ENCODE measurements around the gene OSBPL5.

OSBPL5 gene

DNA sequence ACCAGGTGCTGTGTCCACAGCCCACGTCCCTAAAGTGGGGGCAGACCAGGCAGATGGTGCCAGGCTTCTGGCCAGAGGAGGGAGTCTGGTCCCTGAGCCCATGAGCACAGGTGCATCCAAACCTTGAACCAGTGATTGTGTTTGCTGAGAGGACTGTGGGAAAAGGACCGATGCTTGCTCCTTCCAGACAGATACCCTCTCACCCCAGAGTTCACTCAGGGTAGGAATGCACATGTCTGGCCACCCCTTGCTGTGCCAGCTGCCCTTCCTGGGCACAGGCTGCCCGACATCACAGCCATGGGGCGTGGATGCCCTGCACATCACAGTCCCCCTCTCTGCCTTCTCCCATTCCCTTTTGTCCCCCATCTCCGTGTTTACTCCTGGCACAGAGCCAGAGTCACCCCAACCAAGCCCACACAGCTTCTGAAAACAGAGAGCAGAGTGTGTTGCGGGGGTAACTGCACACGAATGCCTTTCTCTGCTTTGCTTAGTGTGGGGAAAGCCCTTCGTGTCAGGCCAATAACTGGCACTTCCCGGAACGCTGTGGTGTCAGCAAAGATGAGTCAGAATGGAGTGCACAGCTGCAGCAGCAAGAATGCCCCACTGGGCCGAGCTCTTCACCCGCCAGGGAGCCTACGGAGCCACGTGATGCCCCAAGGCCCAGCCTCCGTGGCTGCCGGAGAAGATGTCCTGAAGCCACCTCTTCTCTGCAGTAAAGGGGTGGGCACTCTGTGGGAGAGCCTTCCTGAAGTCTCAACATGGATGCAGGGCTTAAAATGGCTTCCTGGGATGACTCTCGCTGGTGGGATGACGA is 115.5 kb downstream of the OSBPL5 start:
- peak; percentile 92 for DNase-seq

DNA sequence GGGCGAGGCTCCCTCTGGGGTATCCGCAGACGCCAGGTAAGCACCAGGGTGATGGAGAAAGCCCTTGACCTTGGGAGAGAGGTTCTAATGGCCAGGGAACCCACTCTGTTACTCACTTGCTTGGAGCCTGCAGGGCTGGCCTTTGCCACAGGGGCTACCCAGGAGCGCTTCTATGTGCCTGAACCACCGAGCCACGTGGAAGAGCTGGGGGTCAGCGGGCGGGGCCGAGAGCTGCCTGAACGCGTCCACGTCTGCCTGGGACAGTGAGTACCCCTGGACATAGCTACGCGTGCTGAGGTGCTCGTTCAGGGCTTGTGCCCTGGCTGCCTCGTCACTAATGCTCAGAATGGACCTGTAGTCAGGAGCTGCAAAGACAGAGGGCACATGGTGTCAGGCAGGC is 117.5 kb downstream of the OSBPL5 start:
- no peak for DNase-seq

DNA sequence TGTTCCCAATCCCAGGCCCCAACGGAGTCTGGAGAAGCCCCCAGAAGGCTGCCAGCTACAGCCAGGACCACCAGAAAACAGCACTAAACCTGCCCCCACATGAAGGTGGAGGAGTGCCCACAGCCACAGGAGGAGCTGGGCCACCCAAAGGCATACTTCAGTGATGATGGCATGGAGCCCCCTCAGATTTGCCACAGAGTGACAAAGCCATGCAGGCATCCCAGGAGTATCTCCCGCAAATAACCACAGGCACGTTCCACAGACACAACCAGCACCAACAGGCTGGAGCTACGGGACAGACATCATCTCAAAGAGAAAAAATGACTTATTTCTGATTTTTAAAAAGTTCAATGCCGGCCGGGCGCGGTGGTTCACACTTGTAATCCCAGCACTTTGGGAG is 118.5 kb downstream of the OSBPL5 start:
- peak; percentile 14 for DNase-seq

DNA sequence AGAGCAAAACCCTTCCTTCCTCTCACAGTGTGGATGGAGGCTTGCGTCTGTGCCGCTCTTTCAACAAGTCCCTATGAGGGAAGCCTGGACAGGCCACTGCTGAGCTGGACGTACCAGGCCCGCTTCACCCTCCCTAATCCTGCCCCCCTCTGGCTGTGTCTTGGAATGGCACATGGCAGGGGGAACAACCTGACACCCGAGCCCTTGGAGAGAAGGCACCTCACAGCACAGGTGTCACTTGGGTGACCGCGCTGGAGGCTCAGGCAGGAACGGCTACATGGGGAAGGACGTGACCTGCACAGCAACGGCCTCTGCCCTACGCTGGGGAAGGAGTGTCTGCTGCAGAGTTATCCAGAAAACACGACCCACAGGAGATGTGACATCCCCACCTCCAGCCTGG is 118.9 kb downstream of the OSBPL5 start:
- DNase-seq, result no peak

DNA sequence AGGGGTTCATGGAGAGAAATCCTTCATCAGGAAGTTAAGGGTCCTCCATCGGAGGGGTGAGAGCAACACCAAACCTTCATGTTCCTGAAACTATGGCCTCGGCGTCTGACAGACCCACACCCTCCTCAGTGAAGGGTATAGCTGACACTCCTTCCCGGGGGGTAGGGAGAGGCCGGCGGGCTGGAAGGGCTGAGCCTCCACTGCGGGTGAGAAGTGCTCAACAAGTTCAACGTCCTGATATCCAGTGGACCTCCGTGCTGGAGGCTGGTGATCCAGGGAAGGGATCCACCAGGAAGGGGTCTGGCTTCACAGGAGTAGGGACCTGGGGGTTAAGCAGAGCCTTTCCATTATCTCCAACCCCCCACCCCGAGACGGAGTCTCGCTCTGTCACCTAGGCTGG is 120.2 kb downstream of the OSBPL5 start:
- DNase-seq, result no peak

DNA sequence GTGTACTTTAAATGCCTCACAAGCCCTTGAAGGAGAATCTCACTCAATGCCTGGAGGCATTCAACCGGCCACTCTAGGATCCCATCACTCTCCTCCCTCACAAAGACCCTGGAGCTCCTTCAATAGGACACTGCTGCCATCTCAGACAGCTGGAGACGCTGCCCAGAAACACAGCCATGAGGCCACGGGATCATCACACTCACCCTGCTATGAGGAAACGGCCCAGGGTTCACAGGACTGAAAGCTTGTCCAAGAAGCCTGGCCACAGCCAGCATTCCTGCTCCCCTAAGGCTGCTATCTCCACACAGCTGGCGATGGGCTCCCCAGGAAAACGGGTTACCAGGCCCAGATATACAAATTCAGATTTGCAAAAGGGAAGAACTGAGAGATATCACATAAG is 121.1 kb downstream of the OSBPL5 start:
- DNase-seq, result no peak

DNA sequence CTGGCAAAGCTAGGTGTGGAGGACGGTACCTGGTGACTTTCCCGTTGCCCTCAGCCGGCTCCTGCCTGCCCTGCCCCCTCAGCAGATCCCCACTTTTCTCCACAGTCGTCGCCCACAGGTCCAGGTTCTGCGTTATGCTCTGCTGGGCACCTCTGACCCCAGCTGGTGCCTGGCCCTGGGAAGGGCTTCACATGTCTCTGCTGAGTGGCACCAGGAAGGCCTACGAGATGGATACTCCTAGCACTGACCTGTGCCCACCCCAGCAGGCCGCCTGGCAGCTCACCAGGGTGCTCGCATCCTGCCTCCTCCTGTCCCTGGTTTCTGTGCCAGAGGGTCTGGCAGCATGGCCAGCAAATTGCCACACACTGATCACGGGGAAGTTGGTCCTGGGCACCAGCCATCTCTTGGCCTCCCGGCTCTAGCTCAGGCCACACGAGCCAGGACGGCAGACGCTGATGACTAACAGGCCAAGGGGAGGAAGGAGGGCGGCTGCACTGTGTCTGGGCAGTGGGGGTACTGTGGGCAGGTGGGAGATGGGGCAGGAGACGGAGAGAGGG is 121.7 kb downstream of the OSBPL5 start:
- DNase-seq, result no peak

DNA sequence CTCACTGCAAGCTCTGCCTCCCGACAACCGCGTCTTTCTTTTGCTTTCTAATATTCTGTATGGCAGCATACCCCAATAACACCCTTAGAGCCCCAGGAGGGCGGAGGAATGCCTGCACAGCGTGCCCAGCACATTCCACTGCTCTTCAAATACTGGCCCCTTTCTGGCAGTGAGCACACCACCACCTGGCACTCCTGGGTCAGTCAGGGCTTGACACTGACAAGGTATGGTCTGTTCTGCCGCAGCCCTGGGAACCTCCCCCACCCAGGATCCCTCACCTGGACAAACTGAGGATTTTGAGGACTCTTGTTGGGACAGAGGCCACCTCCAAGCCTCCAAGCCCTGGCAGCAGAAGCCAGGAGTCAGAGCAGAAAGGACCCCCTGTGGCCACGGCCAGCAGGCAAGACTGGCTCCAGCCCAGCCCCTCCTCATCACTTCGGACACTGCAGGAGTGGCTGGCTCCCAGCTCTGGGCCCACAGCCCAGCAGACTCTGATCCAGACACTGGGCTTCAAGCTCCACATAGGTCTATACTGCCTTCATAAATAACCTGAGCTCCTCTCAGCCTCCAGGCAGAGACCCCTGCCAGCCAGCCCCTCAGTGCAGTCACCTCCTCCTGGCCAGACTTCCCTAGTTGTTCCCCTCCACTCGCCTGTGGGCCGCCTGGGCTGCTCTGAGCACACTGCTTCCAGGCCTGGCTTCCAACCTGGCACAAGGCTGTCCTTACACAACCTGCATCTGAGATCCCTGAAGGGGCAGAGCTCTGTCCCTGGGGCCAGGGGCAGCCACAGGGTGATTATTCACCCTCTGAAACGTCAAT is 122.4 kb downstream of the OSBPL5 start:
- no peak for DNase-seq

DNA sequence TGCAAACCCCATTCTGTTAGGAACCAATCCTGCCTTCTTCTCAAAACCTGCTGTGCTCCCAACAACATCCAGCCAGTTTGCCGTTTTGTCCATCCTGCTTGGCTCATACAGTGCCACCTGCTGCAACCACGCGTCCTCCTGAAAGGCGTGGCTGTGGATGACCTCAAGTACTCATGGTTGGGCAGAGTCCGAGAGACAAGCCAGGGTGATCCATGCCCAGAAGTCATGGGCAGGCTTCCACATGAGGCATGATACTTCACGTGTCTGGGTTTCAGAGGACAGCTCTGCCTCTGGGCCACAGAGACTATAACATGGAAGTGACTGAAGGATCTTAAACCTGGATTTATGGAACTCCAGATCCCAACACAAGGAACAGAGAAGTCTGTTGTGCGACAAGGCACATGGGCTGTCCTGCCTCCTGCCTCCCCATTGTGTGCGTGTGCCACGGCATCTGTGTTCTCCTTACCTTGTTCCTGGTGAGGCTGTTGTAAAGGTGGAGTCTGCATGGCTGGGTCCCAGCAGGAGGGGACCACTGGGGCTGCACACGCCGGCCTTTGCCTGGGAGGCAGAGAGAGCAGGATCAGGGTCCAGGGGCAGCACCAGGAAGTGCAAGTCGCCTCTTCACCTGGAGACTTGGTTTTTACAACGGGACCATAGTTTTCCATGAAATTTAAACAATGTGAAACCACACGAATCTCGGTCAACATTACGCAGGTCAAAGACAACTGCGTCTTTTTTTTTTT is 123.2 kb downstream of the OSBPL5 start:
- DNase-seq, result no peak

DNA sequence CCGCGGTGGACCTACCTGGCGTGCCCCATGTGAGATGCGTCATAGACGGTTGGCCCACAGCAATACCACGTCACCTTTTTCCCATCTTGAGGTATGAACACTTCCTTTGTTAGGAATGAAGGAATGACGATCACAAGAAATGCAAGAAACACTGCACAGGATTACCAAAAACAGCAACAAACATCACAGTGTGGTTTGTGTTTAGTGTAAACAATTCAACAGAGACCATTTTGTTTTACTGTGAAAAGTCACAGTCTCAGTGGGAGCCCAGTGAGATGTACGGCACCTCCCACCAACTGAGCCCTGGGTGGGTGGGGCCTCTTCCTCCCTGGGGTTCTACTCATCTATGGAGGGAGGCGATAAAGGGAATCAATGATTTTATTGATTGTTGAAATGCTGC is 124.2 kb downstream of the OSBPL5 start:
- no peak for DNase-seq

DNA sequence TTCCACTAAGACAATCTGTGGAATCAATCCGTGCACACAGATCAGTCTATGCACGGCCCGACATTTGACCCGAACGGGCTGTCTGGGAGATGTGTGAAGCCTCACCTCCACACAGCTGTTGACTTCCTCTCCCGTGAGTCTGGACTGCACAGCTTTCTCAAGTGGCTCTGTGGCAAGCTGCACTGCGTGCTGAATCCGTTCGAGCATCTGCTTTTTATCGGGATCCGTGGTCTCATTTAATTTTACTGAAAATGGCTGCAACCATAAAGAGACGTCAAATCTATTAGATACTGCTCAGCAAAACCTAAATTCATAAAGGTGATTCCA is 127.2 kb downstream of the OSBPL5 start:
- DNase-seq, result no peak
